ENCODE measurements around the gene CCDC88C. TPM values are rescaled to one million over a fixed set of nuclear protein-coding genes. Genes with fewer than 3 reads are reported as not detected.
A peak's percentile ranks its signal among the peaks of the same experiment; 100 is the strongest.
"Not testable (repeated sequence)": the region's sequence is repeated elsewhere in the genome, so short reads cannot be mapped to it uniquely, and the experiment has no call there.

The CCDC88C gene
- total RNA-seq, 1 experiment from 2014 or later, result 5.8 TPM

- H3K9me3 ChIP-seq, result no peaks in the 10 kb centered on the region
- DNase-seq, result no peak
- H3K4me3 ChIP-seq, result no peak overlapping the region
- no peaks in the 10 kb centered on the region for H3K36me3 ChIP-seq
- no peaks in the 10 kb centered on the region for H3K27me3 ChIP-seq
Observed at GRCh38 chr14:91238661-91239060, 179.0 kb downstream of the CCDC88C start.

- DNase-seq, result no peak
- Histone ChIP-seq H3K27me3 (no peaks in the 10 kb centered on the region), H3K36me3 (no peaks in the 10 kb centered on the region), H3K9me3 (no peaks in the 10 kb centered on the region), H3K4me3 (no peak overlapping the region)
Observed at GRCh38 chr14:91238085-91238484, 179.5 kb downstream of the CCDC88C start.

- DNase-seq, result no peak
Observed at GRCh38 chr14:91237219-91237618, 180.4 kb downstream of the CCDC88C start.

GRCh38 chr14:91235841-91236240, 181.8 kb downstream of the CCDC88C start:
- DNase-seq, result no peak
- Histone ChIP-seq H3K36me3 (no peaks in the 10 kb centered on the region; the same call in 1 of the 2 replicates), H3K27me3 (no peaks in the 10 kb centered on the region), H3K9me3 (peaks cover 2% of the 10 kb centered on the region), H3K4me3 (no peak overlapping the region)

More at GRCh38 chr14:91237219-91237618, 180.4 kb downstream of the CCDC88C start:
- Histone ChIP-seq H3K9me3 (no peaks in the 10 kb centered on the region), H3K4me3 (no peak overlapping the region), H3K27me3 (no peaks in the 10 kb centered on the region), H3K36me3 (no peaks in the 10 kb centered on the region)

- H3K36me3 ChIP-seq, result no peaks in the 10 kb centered on the region; the same call in none of the 2 replicates
- no peaks in the 10 kb centered on the region for H3K27me3 ChIP-seq
- no peak overlapping the region for H3K4me3 ChIP-seq
- DNase-seq, result no peak
- H3K9me3 ChIP-seq, result peaks cover 2% of the 10 kb centered on the region
Observed at GRCh38 chr14:91234791-91235114, 182.9 kb downstream of the CCDC88C start.

GRCh38 chr14:91233936-91234790, 183.5 kb downstream of the CCDC88C start:
- DNase-seq, result no peak
- no peaks in the 10 kb centered on the region; the same call in none of the 2 replicates for H3K36me3 ChIP-seq
- peaks cover 2% of the 10 kb centered on the region for H3K9me3 ChIP-seq
- no peak overlapping the region for H3K4me3 ChIP-seq
- no peaks in the 10 kb centered on the region for H3K27me3 ChIP-seq

GRCh38 chr14:91232603-91233002, 185.0 kb downstream of the CCDC88C start:
- H3K9me3 ChIP-seq, result peaks cover 2% of the 10 kb centered on the region

GRCh38 chr14:91232052-91232451, 185.6 kb downstream of the CCDC88C start:
- no peaks in the 10 kb centered on the region; the same call in none of the 2 replicates for H3K36me3 ChIP-seq
- no peak for DNase-seq
- H3K4me3 ChIP-seq, result no peak overlapping the region
- peaks cover 2% of the 10 kb centered on the region for H3K9me3 ChIP-seq
- H3K27me3 ChIP-seq, result no peaks in the 10 kb centered on the region

More at GRCh38 chr14:91232603-91233002, 185.0 kb downstream of the CCDC88C start:
- no peak for DNase-seq
- no peaks in the 10 kb centered on the region; the same call in none of the 2 replicates for H3K36me3 ChIP-seq
- H3K4me3 ChIP-seq, result no peak overlapping the region
- H3K27me3 ChIP-seq, result no peaks in the 10 kb centered on the region

GRCh38 chr14:91231446-91231845, 186.2 kb downstream of the CCDC88C start:
- no peaks in the 10 kb centered on the region for H3K27me3 ChIP-seq
- no peak overlapping the region for H3K4me3 ChIP-seq
- peaks cover 2% of the 10 kb centered on the region for H3K9me3 ChIP-seq
- DNase-seq, result peak; percentile 46
- no peaks in the 10 kb centered on the region; the same call in none of the 2 replicates for H3K36me3 ChIP-seq

GRCh38 chr14:91230397-91231035, 187.1 kb downstream of the CCDC88C start:
- no peaks in the 10 kb centered on the region for H3K27me3 ChIP-seq
- H3K4me3 ChIP-seq, result no peak overlapping the region
- H3K36me3 ChIP-seq, result no peaks in the 10 kb centered on the region; the same call in none of the 2 replicates
- H3K9me3 ChIP-seq, result peaks cover 2% of the 10 kb centered on the region
- no peak for DNase-seq

- Histone ChIP-seq H3K9me3 (peaks cover 2% of the 10 kb centered on the region), H3K4me3 (no peak overlapping the region), H3K36me3 (no peaks in the 10 kb centered on the region; the same call in none of the 2 replicates), H3K27me3 (no peaks in the 10 kb centered on the region)
- no peak for DNase-seq
Observed at GRCh38 chr14:91229743-91230200, 187.8 kb downstream of the CCDC88C start.

- DNase-seq, result no peak
- H3K4me3 ChIP-seq, result no peak overlapping the region
Observed at GRCh38 chr14:91229005-91229382, 188.6 kb downstream of the CCDC88C start.

GRCh38 chr14:91228112-91229004, 189.3 kb downstream of the CCDC88C start:
- Histone ChIP-seq H3K9me3 (peaks cover 2% of the 10 kb centered on the region), H3K4me3 (no peak overlapping the region), H3K27me3 (no peaks in the 10 kb centered on the region), H3K36me3 (no peaks in the 10 kb centered on the region; the same call in none of the 2 replicates)
- peak; percentile 76 for DNase-seq

More at GRCh38 chr14:91229005-91229382, 188.6 kb downstream of the CCDC88C start:
- H3K36me3 ChIP-seq, result no peaks in the 10 kb centered on the region; the same call in none of the 2 replicates
- H3K9me3 ChIP-seq, result peaks cover 2% of the 10 kb centered on the region
- no peaks in the 10 kb centered on the region for H3K27me3 ChIP-seq

- no peaks in the 10 kb centered on the region; the same call in none of the 2 replicates for H3K36me3 ChIP-seq
- no peak overlapping the region for H3K4me3 ChIP-seq
- no peaks in the 10 kb centered on the region for H3K27me3 ChIP-seq
- no peak for DNase-seq
- peaks cover 2% of the 10 kb centered on the region for H3K9me3 ChIP-seq
Observed at GRCh38 chr14:91227183-91227628, 190.4 kb downstream of the CCDC88C start.

GRCh38 chr14:91226360-91226759, 191.3 kb downstream of the CCDC88C start:
- DNase-seq, H3K9me3 ChIP-seq, H3K27me3 ChIP-seq, H3K36me3 ChIP-seq, H3K4me3 ChIP-seq: not testable (repeated sequence)

- Histone ChIP-seq H3K27me3 (no peaks in the 10 kb centered on the region), H3K4me3 (no peak overlapping the region), H3K36me3 (no peaks in the 10 kb centered on the region), H3K9me3 (no peaks in the 10 kb centered on the region)
- DNase-seq, result no peak
Observed at GRCh38 chr14:91225025-91225424, 192.6 kb downstream of the CCDC88C start.

Data from MG63 (cell line).